Peyer's patch (tissue), 4 donors: ENCODE data around the gene ALKBH1.

Source experiments
- POLR2A ChIP-seq, 2 donors: fragments of 450-650 bp; IDR thresholded peaks; one replicate each; pipeline ENCODE4 v1.5.1; 2017; ENCODE audit warnings: antibody characterized with exemption in 2 of 2, mild to moderate bottlenecking in 2 of 2, moderate library complexity in 2 of 2
- TF ChIP-seq, protein P1 (sequence below), 6 experiments: fragments of 450-650 bp in 4 of 6; fragments of 200-600 bp in 2 of 6; sonication (generic) in 1 of 6; IDR thresholded peaks; one replicate each; pipeline ENCODE4 v1.5.1; 2017 to 2019; ENCODE audit warnings: antibody characterized with exemption in 6 of 6, mild to moderate bottlenecking in 3 of 6, moderate library complexity in 1 of 6

DNA sequence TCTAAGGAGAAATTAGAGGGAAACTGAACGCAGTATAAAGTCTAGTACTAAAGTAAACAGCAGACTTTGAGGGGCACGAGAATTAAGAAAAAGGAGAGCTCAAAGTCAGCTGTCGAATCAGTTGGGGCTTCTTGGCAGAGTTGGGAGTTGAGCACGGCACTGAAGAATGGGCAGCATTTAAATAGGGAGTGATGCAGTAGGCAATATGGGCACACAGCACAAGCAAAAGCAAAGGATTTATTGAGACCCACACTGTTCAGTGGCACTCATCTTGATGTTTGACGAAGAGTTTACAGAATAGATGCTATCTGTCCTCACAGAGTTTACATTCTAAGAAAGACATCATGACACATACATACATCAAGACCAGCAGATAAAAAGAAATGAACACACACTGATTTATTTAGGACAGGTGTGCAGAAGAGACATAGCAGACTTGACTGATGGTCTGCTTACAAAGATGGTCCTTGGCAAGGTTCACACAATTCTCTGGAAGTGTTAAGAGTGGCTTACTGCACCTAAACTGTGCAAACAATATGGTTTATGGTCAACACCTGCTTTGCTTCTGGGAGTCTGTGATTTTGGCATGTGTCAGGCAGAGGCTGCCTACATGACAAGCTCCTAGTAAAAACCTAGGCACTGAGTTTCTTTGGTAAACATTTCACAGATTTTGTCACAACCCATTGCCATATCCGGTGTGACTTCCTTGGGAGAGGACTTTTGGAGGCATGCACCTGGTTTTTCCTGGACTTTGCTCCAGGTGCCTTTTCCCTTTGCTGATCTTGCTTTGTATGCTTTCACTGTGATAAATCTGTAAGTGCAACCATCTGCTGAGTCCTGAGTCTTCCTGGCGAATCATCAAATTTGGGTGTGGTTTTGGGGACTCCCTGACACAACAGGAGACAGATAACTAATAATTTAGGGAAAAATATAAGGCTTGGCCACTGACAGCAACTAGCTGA, 26.3 kb downstream of the ALKBH1 start:
- TF ChIP-seq, protein P1, sequence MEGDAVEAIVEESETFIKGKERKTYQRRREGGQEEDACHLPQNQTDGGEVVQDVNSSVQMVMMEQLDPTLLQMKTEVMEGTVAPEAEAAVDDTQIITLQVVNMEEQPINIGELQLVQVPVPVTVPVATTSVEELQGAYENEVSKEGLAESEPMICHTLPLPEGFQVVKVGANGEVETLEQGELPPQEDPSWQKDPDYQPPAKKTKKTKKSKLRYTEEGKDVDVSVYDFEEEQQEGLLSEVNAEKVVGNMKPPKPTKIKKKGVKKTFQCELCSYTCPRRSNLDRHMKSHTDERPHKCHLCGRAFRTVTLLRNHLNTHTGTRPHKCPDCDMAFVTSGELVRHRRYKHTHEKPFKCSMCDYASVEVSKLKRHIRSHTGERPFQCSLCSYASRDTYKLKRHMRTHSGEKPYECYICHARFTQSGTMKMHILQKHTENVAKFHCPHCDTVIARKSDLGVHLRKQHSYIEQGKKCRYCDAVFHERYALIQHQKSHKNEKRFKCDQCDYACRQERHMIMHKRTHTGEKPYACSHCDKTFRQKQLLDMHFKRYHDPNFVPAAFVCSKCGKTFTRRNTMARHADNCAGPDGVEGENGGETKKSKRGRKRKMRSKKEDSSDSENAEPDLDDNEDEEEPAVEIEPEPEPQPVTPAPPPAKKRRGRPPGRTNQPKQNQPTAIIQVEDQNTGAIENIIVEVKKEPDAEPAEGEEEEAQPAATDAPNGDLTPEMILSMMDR (IDR thresholded peaks at IDR 0.05): no peak
- no peak for TF ChIP-seq POLR2A (IDR thresholded peaks at IDR 0.05)
